ENCODE measurements around the gene ITGAE.

The ITGAE gene

DNA sequence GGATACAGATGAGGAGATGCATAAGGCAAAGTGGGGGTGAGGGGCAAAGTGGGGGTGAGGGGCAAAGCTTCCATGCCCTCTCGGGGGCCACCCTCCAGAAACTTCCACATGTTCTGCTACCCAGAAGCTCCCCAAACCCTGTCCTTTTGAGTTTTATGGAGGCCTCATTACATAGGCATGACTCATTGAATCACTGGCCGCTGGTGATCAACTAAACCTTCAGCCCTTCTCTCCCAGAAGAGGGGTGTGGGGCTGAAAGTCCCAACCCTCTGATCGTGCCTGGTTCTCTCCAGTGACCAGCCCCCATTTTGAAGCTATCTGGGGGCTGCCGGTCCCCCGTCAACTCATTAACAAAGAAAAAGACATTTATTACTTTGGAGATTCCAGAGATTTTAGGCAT is 27.5 kb downstream of the ITGAE start:
- peaks cover 36% of the 10 kb centered on the region for H3K4me1 ChIP-seq (ENCODE audit: insufficient read depth, low read length, poor library complexity, severe bottlenecking)
- H3F3A ChIP-seq (ENCODE audit: low read depth): 0 out of 2 replicates have a peak, but pooled peaks cover 4% of the 10 kb centered on the region
- H3K79me2 ChIP-seq (ENCODE audit: insufficient read depth, low read length): no peaks in the 10 kb centered on the region
- no peaks in the 10 kb centered on the region for H4K20me1 ChIP-seq (ENCODE audit: insufficient read depth, low read length, poor library complexity, severe bottlenecking)
- H3K36me3 ChIP-seq (ENCODE audit: insufficient read depth, low read length): no peaks in the 10 kb centered on the region
- no peaks in the 10 kb centered on the region for H3K9me2 ChIP-seq (replicated peaks; ENCODE audit: low read depth, low read length)
- no peak overlapping the region for H3K4me3 ChIP-seq (ENCODE audit: low read length, poor library complexity, severe bottlenecking)
- H3K4me2 ChIP-seq (ENCODE audit: low read depth, low read length, poor library complexity, severe bottlenecking): no peak overlapping the region
- H2AFZ ChIP-seq (ENCODE audit: low read length): no peak overlapping the region
- TF ChIP-seq CTCF (conservative IDR thresholded peaks at IDR 0.05; ENCODE audit: low read length): no peak
- no peak for TF ChIP-seq EZH2phosphoT487 (IDR thresholded peaks at IDR 0.05; ENCODE audit: borderline replicate concordance)
- H3K27me3 ChIP-seq (ENCODE audit: insufficient read depth, low read length, poor library complexity, severe bottlenecking): no peaks in the 10 kb centered on the region
- no peak overlapping the region for H3K9ac ChIP-seq (ENCODE audit: low read depth, low read length, poor library complexity, severe bottlenecking)
- no peaks in the 10 kb centered on the region for H3K9me3 ChIP-seq (ENCODE audit: insufficient read depth, low read depth, low read length)

DNA sequence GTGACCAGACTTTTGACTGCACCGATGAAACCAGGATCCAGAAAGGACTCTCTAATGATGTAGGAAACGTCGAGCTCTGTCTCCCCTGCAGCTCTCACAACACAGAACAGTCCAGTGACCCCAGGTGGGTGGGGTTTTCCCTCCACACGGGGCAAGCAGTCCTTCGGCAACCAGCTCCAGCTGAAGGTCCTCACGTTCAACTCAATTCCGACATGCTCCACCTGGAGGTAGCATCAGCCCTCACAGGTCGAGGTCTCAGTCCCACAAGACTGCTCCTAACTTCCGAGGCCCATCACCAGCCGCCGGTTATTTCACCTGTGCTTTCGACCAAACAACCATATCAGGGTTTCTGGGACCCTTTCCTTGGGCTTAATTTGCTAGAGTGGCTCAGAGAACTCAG is 28.2 kb downstream of the ITGAE start:
- Histone ChIP-seq H3K27me3 (ENCODE audit: insufficient read depth, low read length, poor library complexity, severe bottlenecking) (no peaks in the 10 kb centered on the region), H4K20me1 (ENCODE audit: insufficient read depth, low read length, poor library complexity, severe bottlenecking) (no peaks in the 10 kb centered on the region), H3K4me1 (ENCODE audit: insufficient read depth, low read length, poor library complexity, severe bottlenecking) (peaks cover 41% of the 10 kb centered on the region), H3K9me2 (replicated peaks; ENCODE audit: low read depth, low read length) (no peaks in the 10 kb centered on the region), H2AFZ (ENCODE audit: low read length) (no peak overlapping the region), H3K9me3 (ENCODE audit: insufficient read depth, low read depth, low read length) (no peaks in the 10 kb centered on the region), H3K4me2 (ENCODE audit: low read depth, low read length, poor library complexity, severe bottlenecking) (no peak overlapping the region), H3F3A (ENCODE audit: low read depth) (0 out of 2 replicates have a peak, but pooled peaks cover 4% of the 10 kb centered on the region), H3K79me2 (ENCODE audit: insufficient read depth, low read length) (no peaks in the 10 kb centered on the region), H3K4me3 (ENCODE audit: low read length, poor library complexity, severe bottlenecking) (no peak overlapping the region), H3K36me3 (ENCODE audit: insufficient read depth, low read length) (no peaks in the 10 kb centered on the region), H3K9ac (ENCODE audit: low read depth, low read length, poor library complexity, severe bottlenecking) (no peak overlapping the region)
- TF ChIP-seq EZH2phosphoT487 (IDR thresholded peaks at IDR 0.05; ENCODE audit: borderline replicate concordance) (no peak), CTCF (conservative IDR thresholded peaks at IDR 0.05; ENCODE audit: low read length) (no peak)

DNA sequence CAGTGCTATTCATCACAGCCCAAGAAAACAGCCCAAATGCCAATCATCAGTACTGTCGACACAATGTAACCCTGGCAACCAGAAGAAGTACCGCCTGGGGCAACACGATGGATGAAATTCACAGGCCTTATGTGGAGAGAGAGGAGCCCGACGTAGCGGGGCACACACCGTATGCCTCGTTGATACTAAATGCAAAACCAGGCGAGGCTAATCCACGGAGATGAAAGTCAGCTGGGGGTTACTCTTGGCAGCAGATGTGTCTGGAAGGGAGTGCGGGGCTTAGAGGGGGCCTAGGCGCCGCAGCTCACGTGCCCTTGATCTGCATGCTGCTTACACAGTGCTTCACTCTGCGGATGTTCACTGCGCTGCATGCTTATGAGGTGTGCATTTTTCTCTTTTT is 29.8 kb downstream of the ITGAE start:
- H2AFZ ChIP-seq (ENCODE audit: low read length): peak overlapping the region; percentile 33
- peak overlapping the region; percentile 59 for H3K4me2 ChIP-seq (ENCODE audit: low read depth, low read length, poor library complexity, severe bottlenecking)
- H3K9ac ChIP-seq (ENCODE audit: low read depth, low read length, poor library complexity, severe bottlenecking): peak overlapping the region; percentile 62
- peaks cover 6% of the 10 kb centered on the region; the same call in 1 of the 2 replicates for H3F3A ChIP-seq (ENCODE audit: low read depth)
- no peaks in the 10 kb centered on the region for H3K9me2 ChIP-seq (replicated peaks; ENCODE audit: low read depth, low read length)
- H3K27me3 ChIP-seq (ENCODE audit: insufficient read depth, low read length, poor library complexity, severe bottlenecking): no peaks in the 10 kb centered on the region
- H3K36me3 ChIP-seq (ENCODE audit: insufficient read depth, low read length): no peaks in the 10 kb centered on the region
- no peaks in the 10 kb centered on the region for H4K20me1 ChIP-seq (ENCODE audit: insufficient read depth, low read length, poor library complexity, severe bottlenecking)
- H3K4me1 ChIP-seq (ENCODE audit: insufficient read depth, low read length, poor library complexity, severe bottlenecking): peaks cover 48% of the 10 kb centered on the region
- no peaks in the 10 kb centered on the region for H3K9me3 ChIP-seq (ENCODE audit: insufficient read depth, low read depth, low read length)
- TF ChIP-seq CTCF (conservative IDR thresholded peaks at IDR 0.05; ENCODE audit: low read length) (no peak), EZH2phosphoT487 (IDR thresholded peaks at IDR 0.05; ENCODE audit: borderline replicate concordance) (no peak)
- H3K79me2 ChIP-seq (ENCODE audit: insufficient read depth, low read length): no peaks in the 10 kb centered on the region
- H3K4me3 ChIP-seq (ENCODE audit: low read length, poor library complexity, severe bottlenecking): peak overlapping the region; percentile 49

Measured in Loucy (cell line).